PFSK-1 (cell line): ENCODE data around the gene PPP1R3D.

Source experiments
- FOXP2 ChIP-seq: optimal IDR thresholded peaks from 2 replicates; pipeline ENCODE3; 2011; ENCODE audit warnings: borderline replicate concordance, control low read depth, inconsistent platforms; ENCODE audit not compliant: insufficient read depth; ENCODE audit errors: extremely low read length, extremely low read depth
- POLR2AphosphoS5 ChIP-seq: IDR thresholded peaks from 2 replicates; pipeline ENCODE4 v1.6.1; 2012; ENCODE audit warnings: low read depth, mild to moderate bottlenecking, control low read depth, low read length, moderate library complexity
- TAF1 ChIP-seq: IDR thresholded peaks from 2 replicates; pipeline ENCODE4 v1.6.1; 2012; ENCODE audit warnings: low read length, control low read depth, borderline replicate concordance; ENCODE audit not compliant: insufficient read depth
- TF ChIP-seq, protein P1 (sequence below), 2 experiments: IDR thresholded peaks; 2 replicates each; pipeline versions ENCODE4 v1.6.1 to v1.8.0; 2011 to 2012; ENCODE audit warnings: low read depth in 2 of 2, low read length in 2 of 2, control low read depth in 1 of 2, inconsistent platforms in 1 of 2, mild to moderate bottlenecking in 1 of 2, moderate library complexity in 1 of 2; ENCODE audit not compliant: insufficient read depth in 1 of 2

DNA sequence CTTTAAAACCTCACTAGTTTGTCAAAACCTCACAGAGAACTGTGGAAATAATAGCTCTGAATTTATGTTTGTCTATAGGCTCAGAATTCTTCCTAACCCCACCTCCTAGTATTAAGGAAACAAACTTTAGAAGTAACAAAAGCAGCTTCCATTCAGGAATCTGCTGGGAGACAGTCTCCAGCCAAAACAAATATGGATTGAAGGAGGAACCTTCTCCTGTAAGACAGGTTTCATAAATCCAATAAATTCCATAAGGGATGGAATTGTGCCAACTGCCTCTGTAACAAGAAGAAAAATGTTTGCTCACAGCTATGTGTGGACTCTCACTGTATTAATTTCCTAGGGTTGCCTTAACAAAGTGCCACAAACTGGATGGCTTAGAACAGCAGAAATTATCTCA lies 14.2 kb downstream of the PPP1R3D start:
- no peak for TF ChIP-seq POLR2AphosphoS5
- no peak for TF ChIP-seq TAF1
- TF ChIP-seq, protein P1, sequence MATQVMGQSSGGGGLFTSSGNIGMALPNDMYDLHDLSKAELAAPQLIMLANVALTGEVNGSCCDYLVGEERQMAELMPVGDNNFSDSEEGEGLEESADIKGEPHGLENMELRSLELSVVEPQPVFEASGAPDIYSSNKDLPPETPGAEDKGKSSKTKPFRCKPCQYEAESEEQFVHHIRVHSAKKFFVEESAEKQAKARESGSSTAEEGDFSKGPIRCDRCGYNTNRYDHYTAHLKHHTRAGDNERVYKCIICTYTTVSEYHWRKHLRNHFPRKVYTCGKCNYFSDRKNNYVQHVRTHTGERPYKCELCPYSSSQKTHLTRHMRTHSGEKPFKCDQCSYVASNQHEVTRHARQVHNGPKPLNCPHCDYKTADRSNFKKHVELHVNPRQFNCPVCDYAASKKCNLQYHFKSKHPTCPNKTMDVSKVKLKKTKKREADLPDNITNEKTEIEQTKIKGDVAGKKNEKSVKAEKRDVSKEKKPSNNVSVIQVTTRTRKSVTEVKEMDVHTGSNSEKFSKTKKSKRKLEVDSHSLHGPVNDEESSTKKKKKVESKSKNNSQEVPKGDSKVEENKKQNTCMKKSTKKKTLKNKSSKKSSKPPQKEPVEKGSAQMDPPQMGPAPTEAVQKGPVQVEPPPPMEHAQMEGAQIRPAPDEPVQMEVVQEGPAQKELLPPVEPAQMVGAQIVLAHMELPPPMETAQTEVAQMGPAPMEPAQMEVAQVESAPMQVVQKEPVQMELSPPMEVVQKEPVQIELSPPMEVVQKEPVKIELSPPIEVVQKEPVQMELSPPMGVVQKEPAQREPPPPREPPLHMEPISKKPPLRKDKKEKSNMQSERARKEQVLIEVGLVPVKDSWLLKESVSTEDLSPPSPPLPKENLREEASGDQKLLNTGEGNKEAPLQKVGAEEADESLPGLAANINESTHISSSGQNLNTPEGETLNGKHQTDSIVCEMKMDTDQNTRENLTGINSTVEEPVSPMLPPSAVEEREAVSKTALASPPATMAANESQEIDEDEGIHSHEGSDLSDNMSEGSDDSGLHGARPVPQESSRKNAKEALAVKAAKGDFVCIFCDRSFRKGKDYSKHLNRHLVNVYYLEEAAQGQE (IDR thresholded peaks at IDR 0.05; ENCODE audit: insufficient read depth in 1 of 2, low read depth in 2 of 2, low read length in 2 of 2) = no peak
- TF ChIP-seq FOXP2 = no peak
